HEK293T (cell line): Measurements from ENCODE around the gene SETD5.

ENCODE experiments used
- ARNT ChIP-seq: fragments of 450-650 bp; IDR thresholded peaks from 2 replicates; pipeline ENCODE4 v1.6.1; 2017; ENCODE audit warnings: mild to moderate bottlenecking
- BHLHE40 ChIP-seq: fragments of 450-650 bp; IDR thresholded peaks from 2 replicates; pipeline ENCODE4 v1.6.1; 2016; ENCODE audit warnings: mild to moderate bottlenecking, moderate library complexity, borderline replicate concordance
- ELF4 ChIP-seq: fragments of 450-650 bp; IDR thresholded peaks from 2 replicates; pipeline ENCODE4 v1.6.1; 2017; ENCODE audit warnings: antibody characterized with exemption
- FOXA1 ChIP-seq: fragments of 450-650 bp; IDR thresholded peaks from 2 replicates; pipeline ENCODE4 v1.6.1; 2016; ENCODE audit warnings: mild to moderate bottlenecking
- FOXK2 ChIP-seq: fragments of 450-650 bp; IDR thresholded peaks from 2 replicates; pipeline ENCODE4 v1.6.1; 2016; ENCODE audit warnings: mild to moderate bottlenecking
- FOXM1 ChIP-seq: fragments of 450-650 bp; IDR thresholded peaks from 2 replicates; pipeline ENCODE4 v1.6.1; 2017; ENCODE audit warnings: mild to moderate bottlenecking, borderline replicate concordance
- HDGF ChIP-seq: fragments of 450-650 bp; IDR thresholded peaks from 2 replicates; pipeline ENCODE4 v1.6.1; 2017; ENCODE audit warnings: antibody characterized with exemption, borderline replicate concordance
- LEF1 ChIP-seq: fragments of 450-650 bp; IDR thresholded peaks from 2 replicates; pipeline ENCODE4 v1.6.1; 2017; ENCODE audit warnings: mild to moderate bottlenecking, borderline replicate concordance
- SP1 ChIP-seq: fragments of 450-650 bp; IDR thresholded peaks from 2 replicates; pipeline ENCODE4 v1.6.1; 2017
- SUZ12 ChIP-seq: fragments of 450-650 bp; IDR thresholded peaks from 2 replicates; pipeline ENCODE4 v1.6.1; 2016; ENCODE audit warnings: mild to moderate bottlenecking
- TARDBP ChIP-seq: fragments of 450-650 bp; IDR thresholded peaks from 2 replicates; pipeline ENCODE4 v1.6.1; 2016
- ZNF384 ChIP-seq: fragments of 450-650 bp; IDR thresholded peaks from 2 replicates; pipeline ENCODE4 v1.6.1; 2016
- TF ChIP-seq, protein P1 (sequence below): fragments of 450-650 bp; IDR thresholded peaks from 2 replicates; pipeline ENCODE4 v1.6.1; 2016

DNA sequence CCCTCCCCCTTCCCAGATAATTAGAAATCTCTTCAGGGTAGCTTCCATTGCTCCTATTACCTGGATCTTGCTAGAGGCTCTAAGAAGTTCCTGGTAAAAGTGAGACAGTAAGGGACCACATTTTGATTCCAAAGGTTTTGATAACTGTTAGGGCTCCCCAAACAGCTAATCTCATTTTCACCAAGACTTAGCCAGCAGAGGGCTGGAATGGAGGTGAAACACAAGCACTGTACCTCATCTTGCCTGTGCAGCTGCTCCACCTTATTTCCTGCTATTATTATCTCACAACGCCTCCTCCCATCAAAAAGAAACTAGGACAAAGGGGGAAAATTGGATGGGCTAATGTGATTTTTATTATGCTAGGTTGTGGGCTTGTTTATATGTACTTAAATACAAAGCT lies 7.3 kb downstream of the SETD5 start:
- no peak for TF ChIP-seq FOXA1
- TF ChIP-seq FOXK2, result no peak
- no peak for TF ChIP-seq ARNT
- TF ChIP-seq SP1, result no peak
- no peak for TF ChIP-seq ZNF384
- TF ChIP-seq, protein P1, sequence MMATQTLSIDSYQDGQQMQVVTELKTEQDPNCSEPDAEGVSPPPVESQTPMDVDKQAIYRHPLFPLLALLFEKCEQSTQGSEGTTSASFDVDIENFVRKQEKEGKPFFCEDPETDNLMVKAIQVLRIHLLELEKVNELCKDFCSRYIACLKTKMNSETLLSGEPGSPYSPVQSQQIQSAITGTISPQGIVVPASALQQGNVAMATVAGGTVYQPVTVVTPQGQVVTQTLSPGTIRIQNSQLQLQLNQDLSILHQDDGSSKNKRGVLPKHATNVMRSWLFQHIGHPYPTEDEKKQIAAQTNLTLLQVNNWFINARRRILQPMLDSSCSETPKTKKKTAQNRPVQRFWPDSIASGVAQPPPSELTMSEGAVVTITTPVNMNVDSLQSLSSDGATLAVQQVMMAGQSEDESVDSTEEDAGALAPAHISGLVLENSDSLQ, result no peak
- TF ChIP-seq HDGF, result no peak
- TF ChIP-seq SUZ12, result no peak
- no peak for TF ChIP-seq FOXM1
- TF ChIP-seq ELF4, result no peak
- TF ChIP-seq BHLHE40, result no peak
- no peak for TF ChIP-seq LEF1
- TF ChIP-seq TARDBP, result no peak
